Activated naive CD4-positive, alpha-beta T cell (primary cell): ENCODE measurements around the gene LRRC25.

Experiments used
- DNase-seq, 4 experiments: peaks; one replicate each; lab custom pipeline; 2025; lab: John Stamatoyannopoulos, UW

The LRRC25 gene

DNA sequence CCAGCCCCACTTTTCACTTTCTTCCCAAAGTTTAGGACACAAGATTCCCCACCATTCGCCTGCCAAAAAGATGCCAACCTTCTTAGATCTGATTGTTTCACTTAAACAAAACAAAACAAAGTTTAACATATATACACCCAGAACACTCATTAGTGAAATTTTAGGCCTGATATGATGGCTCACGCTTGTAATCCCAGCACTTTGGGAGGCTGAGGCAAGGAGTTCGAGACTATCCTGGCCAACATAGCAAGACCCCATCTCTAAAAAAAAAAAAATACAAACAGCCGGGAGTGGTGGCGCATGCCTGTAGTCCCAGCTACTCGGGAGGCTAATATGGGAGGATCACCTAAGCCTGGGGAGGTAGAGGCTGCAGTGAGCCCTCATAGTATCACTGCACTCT, 52.1 kb downstream of the LRRC25 start:
- DNase-seq: no peak

DNA sequence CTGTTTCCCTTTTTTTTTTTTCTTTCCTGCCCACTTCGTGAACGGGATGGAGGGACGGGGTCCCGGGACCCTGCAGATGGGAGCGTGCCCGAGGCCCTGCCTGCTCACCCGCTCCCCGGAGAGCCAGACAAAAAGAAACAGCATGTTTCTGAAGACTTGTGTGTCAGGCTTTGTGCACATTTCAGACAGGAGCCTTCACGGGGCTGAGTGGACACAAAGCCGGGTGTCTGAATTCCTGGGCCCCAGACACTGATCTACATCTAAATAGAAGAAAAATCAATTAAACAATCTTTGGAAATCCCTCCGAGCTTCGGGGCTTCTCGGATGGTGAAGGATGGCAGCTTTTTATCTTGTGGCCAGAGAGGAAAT, 52.9 kb downstream of the LRRC25 start:
- DNase-seq: no peak

DNA sequence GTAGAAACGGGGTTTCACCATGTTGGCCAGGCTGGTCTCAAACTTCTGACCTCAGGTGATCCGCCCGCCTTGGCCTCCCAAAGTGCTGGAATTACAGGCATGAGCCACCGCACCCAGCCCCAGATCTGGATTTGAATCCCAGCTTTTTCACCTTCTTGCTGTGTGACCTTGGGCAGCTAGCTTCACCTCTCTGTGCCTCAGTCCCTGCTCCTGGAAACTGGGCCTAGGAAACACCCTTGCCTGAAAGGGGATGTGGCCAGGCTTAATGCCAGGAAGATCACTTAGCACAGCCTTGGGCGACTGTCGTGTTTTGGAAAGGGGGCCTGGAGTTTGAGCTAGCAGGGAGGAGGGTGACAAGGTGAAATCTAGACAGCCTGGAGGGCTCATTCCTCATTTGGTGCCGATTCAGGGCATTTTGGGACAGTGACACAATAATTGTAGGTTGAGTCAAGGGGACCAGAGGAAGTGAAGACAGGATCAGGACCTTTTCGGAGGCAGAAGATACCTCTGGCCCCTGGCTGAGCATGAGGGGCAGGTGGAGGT, 55.3 kb downstream of the LRRC25 start:
- DNase-seq: no peak
